Measurements from ENCODE around the gene TPST1.
A peak's percentile ranks its signal among the peaks of the same experiment; 100 is the strongest.

TPST1 gene

DNA sequence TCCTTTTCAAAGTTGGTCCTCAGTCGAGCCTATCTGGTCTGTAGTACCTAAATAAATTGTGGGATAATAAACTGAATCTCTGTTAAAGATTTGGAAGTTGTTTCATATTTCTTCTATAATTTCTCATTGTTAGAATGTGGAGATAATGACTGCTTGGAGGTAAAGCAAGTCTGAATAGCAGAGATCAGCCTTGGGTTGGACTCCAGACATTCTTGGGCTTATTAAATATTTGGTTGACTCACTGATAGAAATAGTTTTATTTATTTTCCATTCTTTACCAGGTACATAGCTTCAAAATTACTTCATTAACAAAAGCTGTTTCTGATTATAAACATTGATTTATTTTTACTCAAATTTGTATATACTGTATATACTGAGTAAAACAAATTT lies 34.3 kb downstream of the TPST1 start:
- DNase-seq: no peak

GRCh38 chr7:66245008-66245407 lies 39.9 kb downstream of the TPST1 start:
- no peak for DNase-seq

GRCh38 chr7:66246554-66247171 lies 41.5 kb downstream of the TPST1 start:
- no peak for DNase-seq

DNA sequence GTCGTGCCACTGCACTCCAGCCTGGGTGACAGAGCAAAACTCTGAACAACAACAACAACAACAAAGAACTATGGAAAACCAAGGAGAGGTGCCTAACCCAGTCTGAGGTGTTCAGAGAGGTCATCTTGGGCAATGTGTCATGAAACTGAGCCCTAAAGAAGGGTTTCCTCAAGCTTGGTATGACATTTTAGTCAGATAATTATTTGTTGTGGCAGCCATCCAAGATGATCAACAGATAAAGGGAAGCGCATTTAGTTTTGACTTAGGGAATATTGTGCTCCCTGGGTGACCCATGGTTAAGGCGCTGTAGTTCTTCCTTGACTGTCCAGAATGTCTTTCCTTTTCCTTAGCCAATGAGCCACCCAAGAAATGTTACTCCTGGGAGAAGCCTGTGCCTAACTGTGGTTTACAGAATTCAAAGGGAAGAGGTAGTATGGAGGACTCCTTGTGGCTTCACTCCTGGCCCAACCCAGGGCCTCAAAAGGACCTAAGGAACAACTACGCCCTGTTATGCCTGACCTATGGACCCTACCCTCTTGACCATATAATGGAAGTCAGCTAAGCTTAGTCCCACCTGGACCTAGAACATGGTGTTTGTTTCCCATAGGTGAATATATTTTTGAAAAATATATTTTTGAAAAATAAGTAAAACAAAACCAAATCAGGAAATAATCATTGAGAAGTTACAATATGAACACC lies 42.4 kb downstream of the TPST1 start:
- no peak for DNase-seq

- peak; percentile 39 for DNase-seq
These were observed 45.6 kb downstream of the TPST1 start for GRCh38 chr7:66250711-66251110.

DNA sequence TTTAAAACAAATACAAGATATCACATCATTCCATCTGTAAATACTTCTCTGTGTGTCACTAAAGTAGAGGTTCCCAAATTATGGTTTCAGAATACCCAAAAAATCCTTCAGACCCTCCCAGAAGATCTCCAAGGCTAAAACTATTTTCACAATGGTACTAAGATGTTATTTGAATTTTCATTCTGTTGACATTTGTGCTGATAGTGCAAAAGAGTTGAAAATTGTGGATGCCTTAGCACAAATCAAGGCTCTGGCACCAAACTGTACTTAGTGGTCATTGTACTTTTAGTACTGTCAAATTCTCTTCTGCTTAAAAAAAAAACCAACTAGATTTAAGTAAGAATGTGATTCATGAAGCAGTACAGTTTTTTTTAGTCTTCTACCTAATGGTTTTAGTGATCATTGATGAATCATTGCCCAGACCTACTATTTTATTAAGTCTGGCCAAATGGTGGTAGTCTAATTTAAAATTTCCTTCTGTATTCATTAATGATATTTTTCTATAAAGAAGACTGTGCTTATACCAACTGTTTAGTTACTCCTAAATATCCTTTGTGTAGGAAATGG lies 50.5 kb downstream of the TPST1 start:
- DNase-seq: no peak

GRCh38 chr7:66256281-66256680 lies 51.1 kb downstream of the TPST1 start:
- no peak for DNase-seq

DNA sequence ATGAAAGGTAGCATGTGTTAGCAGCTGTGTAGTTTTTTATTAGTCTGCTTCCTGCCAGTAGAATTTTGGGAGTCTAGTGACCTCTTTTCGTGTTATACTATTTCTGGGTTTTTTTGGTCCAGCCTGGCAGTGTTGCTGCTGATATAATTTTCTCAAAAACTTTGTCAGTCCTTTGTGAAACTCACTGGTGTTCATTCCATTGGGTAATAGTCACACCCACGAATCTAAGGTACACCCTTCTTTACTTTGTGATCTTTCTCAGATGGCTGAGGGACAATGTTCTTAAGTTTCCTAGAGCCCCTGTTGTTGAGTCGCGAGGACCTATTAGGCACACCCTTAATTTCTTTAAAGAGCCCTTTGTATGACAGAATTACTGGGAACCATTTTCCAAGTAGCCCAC lies 52.3 kb downstream of the TPST1 start:
- DNase-seq: no peak

DNA sequence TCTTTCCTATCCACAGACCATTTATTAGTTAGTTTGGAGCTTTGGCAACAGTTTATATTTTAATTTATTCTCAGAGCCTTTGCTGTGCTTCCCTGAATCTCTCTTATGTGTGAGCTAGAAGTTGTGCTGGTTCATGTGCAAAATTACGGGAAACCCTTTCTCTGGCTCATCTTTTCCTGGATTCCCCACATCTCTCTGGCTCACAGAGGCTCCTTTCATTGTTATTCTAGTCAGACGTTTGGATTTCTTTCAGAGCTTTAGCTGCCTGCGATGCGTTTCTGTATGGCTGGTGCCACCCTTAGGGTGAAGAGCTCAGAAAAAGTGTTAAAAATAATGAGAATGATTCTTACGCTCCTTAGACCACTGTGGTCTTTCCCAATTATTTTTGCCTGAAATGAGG lies 53.3 kb downstream of the TPST1 start:
- DNase-seq: no peak

DNA sequence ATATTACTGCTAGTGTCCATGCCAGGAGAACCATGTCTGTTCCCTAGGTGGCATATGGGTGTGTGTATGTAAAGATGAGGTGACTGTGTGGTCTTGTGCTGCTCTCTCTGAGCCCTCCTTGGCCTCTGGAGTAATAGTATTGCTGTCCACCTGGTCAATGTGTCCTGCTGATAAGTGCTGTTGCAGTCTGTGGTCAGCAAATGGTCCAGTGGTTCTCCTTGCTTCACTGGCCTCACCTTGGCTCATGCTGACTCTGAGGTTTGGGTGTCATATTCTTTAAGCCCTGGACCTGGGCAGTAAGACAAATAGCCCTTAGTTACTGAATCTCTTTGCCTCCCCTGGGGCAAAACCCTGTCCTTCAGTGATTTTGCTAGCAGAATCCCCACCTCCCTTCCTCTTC lies 56.8 kb downstream of the TPST1 start:
- DNase-seq: no peak

DNA sequence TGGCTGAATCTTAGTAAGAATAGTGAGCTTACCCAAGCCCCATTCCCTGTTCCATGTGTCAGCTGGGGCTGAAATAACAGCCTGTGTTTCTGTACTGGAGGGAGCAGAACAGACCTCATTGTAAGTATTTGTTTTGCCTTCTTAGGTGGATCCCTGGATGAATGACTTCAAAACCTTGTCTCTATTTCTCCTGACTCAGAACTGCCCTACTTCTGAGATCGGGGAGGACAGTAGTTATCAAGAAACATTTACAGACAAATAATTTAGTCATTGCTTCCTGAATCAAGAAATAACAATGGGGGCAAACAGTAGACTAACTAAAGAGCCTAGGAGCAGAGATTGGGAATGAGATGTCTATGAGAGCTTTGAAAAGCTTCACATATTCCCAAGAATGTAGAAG lies 58.8 kb downstream of the TPST1 start:
- no peak for DNase-seq

DNA sequence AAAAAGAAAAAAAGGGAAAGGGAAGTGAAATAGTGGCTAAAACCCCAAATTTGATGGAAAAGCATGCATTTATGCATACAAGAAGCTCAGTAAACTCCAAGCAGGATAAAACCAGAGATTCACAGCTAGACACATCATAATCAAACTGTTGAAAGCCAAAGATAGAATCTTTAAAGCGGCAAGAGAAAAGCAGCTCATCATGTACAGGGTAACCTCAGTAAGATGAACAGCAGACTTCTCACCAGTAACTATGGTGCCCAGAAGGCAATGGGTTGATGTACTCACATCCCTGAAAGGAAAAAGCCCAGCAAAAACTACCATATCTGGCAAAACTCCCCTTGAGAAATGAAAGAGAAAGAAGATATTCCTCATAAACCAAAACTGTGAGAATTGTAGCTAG lies 60.4 kb downstream of the TPST1 start:
- peak; percentile 18 for DNase-seq

DNA sequence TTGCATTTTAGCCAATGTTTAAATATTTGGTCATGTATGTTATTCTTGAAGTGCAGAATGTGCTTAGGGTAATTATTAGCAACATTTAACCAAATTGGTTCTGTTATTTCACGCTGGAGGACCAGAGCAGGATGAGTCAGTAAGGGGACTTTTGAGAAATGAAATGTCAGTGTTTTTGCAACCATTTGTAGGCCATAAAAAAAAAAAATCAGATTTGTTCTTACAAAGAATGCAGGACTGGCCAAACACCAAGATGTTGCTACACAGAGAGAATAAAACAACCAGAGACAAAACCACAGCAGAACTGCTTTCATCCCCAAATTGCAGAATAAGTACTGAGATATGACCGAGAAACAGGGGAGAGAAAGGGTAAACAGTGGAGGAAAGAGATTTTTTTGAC lies 62.1 kb downstream of the TPST1 start:
- peak; percentile 46 for DNase-seq

- no peak for DNase-seq
These were observed 64.8 kb downstream of the TPST1 start for GRCh38 chr7:66269978-66270377.

GRCh38 chr7:66272321-66272720 lies 67.2 kb downstream of the TPST1 start:
- no peak for DNase-seq

DNA sequence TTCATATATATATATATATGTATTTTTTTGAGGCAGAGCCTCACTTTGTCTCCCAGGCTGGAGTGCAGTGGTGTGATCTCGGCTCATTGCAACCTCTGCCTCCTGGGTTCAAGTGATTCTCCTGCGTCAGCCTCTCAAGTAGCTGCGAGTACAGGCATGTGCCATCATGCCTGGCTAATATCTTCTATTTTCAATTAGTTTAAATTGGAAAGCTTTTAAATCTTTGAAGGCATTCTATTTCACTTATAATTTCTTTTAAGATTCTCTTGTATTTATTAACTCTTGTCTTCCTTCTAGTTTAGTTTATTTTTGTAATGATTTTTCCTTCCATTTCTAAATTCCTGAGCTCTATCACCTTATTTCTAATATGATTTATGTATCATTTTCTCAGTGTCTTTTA lies 71.2 kb downstream of the TPST1 start:
- DNase-seq: no peak

DNA sequence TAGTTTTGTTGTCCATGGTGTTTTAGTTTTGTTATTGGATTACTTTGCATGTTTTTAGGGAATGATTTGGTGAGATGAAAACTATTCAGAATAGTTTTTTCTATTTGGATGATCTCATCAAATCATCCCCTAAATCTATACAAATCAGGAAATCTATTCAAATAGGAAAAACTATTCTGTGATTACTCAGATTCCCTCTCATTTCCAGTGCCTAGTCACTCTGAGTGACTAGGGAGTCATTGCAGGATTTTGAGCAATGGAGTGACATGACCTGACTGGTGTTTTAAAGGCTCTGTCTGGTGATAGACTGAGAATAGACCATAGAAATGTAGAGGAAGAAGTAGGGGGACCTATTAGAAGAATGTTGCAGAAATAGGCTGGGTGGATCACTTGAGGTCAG lies 72.4 kb downstream of the TPST1 start:
- DNase-seq: no peak

DNA sequence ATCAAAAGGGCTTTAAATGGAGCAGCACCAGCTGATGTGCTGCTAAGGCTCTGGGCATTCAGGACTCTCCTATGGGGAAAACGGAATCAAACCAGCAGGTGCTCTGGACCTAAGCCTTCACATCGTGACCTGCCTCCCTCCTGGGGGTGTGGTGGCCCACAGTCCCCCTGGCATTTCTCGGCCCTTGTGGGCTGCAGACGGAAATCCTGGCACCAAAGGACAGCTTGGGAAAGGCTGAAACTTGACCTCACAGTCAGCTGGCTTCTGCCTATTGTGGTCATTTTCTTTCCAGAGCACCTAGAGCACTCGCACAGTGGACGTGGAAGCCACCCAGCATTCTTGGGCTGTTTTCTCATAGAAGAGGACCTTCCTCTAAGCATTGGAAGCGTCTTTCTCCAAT lies 74.8 kb downstream of the TPST1 start:
- no peak for DNase-seq

DNA sequence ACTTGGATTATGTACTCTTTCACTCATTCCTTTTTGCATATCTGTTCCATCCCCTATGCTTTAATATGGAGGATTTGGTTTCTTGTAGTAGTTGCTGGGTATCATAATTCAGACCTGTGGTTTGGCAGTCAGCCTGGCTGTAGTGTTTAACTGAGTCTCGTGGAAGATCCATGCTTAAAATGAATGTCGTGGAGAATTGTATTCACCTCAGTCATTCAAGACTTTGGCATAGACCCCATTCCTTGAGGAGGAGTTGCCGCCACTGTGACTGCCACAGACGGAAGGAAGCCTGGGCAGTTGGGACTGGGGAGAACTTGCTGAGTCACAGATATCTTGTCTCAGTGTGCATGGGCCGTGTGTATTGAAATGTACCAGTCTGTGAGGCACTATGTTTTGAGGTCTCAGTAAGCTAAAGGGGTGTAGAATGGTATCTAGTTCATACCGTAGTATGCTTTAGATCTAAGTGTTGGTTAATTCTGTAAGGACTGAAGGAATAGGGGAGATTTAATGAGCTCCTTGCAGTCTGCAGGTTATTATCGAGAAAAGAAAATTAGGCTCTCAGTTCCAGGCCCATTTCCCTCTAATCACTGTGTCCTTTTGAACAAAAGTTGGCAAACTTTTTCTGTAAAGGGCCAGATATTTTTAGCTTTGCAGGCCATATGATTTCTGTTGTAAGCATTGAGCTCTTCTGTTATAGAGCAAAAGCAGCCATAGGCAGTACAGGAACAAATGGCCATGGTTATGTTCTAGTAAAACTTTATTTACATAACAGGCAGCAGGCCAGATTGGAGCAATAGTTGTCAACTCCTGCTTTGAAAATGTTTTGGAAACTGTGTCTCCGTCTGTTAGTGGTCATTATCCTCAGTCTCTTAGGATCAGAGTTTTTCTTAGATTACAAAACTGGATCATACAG lies 76.8 kb downstream of the TPST1 start:
- DNase-seq: peak; percentile 36

GRCh38 chr7:66282591-66282935 lies 77.4 kb downstream of the TPST1 start:
- DNase-seq: no peak

- peak; percentile 64 for DNase-seq
These were observed 78.1 kb downstream of the TPST1 start for GRCh38 chr7:66283003-66283920.

- DNase-seq: peak; percentile 53
These were observed 90.9 kb downstream of the TPST1 start for GRCh38 chr7:66296001-66296521.

All from inflammatory macrophage treated with lipopolysaccharide for 4 hours (primary cell).